ENCODE results near the gene CSMD2. TPM values are rescaled to one million over a fixed set of nuclear protein-coding genes. Genes with fewer than 3 reads are reported as not detected.

The CSMD2 gene
- total RNA-seq, 1 experiment from 2014 or later, result 1.5 TPM

DNA sequence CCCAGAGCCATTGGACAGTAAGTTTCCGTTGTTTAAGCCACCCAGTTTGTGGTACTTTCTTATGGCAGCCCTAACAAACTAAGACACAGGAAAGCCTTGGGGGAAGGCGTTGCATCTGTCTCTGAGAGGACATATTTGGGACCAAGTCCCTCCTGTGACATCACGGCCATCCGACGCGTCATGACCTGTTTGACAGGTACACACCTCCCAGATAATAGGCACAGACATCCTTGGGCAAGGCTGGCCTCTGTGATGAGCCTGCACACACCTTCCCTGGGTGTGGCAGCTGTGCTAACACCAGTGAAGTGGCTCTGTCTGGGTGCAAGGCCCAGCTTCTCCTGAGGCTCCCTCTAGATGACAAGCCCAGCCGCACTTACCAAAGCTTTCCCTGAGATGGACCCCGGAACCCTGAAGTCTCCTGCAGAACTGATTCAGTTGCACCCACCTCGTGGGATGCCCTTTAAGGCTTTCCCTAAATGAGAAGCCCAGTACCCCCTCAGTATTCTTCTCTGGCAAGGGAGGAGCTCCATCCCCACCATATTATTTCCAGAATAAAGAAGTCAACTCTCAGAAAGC is 556.1 kb downstream of the CSMD2 start:
- no peak for DNase-seq (ENCODE audit: low spot score)

DNA sequence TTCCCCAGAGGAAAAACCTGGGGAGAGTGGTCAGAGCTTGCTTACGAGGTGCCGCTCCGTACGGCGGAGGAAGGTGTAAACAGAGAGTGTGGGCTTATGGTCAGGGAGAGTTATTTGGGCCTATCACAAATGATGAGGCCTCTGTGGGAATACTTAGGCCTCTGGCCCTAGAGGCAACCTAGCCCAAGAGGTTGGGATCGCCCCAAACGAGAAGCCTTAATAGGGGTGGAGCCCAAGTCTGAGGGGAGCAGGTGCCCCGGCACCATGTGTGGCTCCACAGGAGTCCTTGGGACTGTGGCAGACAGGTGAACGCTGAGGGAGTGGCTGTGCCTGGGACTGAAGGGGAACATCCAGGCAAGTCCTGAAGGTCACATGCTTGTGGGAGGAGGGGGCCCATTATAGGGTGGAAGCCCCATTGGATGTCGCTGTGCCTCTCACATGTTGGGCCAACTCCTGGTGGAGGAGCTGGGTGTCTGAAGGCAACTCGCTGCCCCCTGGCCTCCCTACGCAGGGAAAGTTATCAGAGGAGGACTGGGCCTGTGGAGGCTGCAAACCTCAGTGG is 557.5 kb downstream of the CSMD2 start:
- no peak for DNase-seq (ENCODE audit: low spot score)

DNA sequence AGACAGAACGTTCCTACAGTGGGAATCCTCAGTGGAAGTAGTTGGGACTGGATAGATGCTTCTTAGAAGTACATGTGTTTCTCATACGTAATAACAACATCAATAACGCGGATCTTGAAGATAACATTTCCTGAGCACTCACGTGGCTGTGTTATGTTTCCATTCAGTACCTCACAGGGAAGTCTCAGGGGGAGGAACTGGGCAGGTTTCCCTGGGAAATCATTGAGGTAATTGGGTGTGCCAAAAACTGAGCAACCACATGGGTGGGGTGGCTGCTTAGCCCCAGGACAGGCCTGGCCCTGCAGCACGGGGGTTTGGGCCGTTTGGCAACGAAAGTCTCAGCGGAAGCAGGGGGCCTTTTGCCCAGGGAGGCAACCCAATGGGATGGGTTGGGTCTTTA is 558.8 kb downstream of the CSMD2 start:
- no peak for DNase-seq (ENCODE audit: low spot score)

DNA sequence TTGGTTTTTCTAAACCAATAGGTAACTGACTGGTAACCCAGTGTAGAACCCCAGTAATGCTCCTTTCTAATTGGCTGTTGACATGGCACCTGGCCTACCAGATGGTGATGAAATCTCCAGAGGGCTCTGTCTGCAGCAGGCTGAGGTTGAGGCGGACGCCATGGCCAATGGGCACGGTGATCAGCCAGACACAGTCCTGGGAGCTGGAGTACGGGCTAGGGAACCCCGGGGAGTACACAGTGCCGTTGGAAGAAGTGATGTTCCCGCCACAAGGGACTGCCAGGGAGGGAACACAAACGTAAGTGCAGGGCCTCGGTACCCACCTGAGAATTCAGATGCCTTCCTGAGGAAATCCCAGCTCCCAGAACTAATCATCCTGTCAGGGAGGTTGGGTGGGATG is 562.8 kb downstream of the CSMD2 start:
- DNase-seq (ENCODE audit: low spot score), result no peak

DNA sequence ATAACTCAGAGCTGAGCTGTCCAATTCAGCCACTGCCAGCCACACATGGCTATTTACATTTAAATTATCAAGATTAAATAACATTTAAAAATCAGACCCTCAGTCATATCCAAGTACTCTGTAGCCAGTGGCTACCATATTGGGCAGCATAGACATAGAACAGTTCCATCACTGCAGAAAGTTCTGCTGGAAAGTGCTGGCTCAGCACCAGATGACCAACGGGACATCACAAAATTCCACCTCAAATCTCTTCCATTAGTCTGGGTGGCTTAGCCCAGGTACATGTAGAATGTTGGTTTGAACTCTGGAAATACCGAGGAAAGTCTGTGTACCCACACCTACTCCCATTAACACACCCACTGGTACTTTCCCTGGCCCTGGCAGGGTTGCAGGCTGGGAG is 563.3 kb downstream of the CSMD2 start:
- no peak for DNase-seq (ENCODE audit: low spot score)

DNA sequence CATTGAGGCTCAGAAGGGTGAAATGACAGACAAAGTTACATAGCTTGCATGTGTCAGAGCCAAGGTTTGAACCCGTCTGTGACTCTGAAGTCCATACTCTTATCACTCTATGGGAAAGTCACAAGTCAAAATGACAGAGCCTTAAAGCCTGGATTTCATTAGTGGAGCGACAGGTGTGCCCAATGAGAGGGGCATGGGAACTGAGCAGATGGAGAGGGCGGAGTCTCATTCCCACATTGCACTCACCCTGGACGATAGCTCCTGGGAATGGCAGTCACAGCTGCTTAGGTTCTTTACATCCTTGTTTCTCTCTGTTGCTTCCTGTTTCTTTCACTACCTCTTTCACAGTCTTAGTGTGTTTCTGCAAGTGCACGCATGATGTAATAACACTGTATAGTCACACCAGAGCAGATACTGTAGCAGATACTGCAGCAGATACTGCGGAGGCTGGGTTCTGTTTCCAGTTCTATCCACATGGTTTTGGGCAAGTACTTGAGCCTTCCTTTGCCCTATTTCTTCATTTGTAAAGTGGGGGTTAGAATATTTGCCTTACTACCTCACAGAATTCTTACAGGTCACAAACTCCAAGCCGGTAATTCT is 565.4 kb downstream of the CSMD2 start:
- no peak for DNase-seq (ENCODE audit: low spot score)

DNA sequence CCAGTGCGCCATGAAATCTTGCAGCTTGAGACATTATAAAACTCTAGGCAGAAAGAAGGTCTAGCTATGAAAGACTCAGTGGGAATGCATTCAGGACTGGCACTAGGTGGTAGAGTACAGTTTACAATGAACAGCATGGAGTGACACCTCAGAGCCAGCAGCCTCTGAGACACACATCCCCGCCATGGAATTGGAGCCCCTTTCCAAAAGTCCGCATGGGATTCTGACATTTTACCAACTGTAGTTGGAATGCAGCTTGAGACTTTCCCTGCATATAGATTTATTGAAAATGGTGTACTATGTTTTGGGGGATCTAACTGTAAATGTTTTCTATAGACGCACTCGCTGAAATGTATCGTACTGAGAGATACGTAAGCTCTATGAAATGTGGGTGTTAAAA is 576.3 kb downstream of the CSMD2 start:
- DNase-seq (ENCODE audit: low spot score), result no peak

DNA sequence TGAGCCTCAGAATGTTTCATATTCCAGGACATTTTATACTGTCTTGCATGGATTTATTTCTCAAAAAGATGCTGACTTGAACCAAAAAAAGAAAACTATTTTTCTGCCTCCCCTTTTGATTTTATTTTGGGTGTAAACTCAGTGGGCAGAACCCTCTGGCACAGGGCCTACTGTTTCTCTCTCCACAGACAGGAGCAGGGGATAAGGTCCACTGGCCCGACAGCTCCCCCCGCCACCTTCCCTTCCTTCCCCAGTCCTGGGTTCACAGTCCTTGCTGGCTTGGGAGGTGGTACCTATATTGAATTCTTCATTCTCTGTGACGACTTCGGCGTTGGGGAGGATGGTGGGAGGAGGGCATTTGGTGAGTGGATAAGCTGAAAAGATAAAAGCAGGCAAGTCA is 578.2 kb downstream of the CSMD2 start:
- DNase-seq (ENCODE audit: low spot score), result no peak

DNA sequence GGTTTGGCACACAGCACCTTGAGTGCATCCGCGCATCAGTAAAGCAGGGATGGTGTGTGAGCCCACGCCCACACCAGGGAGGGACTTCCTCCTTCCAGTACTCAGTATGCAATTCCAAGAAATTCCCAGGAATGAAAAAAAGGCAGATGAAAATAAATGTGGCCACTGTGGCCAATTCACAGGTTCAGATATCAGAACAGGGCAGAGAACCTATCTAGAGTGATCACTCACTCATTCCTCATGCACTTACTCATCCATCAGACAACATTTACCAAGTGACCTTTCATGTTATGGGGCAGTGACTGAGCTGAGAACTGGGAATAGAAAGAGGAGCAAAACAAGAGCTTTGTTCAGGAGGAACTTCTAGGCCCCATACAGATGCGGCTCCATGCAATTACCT is 578.9 kb downstream of the CSMD2 start:
- peak; percentile 34 for DNase-seq (ENCODE audit: low spot score)

DNA sequence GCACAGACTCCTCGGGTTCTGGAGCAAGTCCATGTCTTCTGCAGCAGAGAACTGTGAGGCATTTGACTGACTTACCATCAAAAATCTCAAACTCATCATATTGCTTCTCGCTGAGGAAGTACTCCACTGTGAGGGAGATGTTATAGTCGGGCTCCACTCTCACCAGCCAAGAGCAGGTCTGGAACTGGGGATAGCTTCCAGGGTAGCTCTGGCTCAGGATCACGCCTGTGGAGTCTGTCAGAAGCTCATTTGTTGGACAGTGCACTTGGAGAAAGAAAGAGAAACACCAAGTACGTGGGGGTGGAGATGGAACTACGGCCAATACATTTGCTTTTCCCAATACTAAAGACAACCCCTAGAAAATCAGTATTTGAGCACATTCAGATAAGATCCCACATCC is 581.5 kb downstream of the CSMD2 start:
- DNase-seq (ENCODE audit: low spot score), result no peak

DNA sequence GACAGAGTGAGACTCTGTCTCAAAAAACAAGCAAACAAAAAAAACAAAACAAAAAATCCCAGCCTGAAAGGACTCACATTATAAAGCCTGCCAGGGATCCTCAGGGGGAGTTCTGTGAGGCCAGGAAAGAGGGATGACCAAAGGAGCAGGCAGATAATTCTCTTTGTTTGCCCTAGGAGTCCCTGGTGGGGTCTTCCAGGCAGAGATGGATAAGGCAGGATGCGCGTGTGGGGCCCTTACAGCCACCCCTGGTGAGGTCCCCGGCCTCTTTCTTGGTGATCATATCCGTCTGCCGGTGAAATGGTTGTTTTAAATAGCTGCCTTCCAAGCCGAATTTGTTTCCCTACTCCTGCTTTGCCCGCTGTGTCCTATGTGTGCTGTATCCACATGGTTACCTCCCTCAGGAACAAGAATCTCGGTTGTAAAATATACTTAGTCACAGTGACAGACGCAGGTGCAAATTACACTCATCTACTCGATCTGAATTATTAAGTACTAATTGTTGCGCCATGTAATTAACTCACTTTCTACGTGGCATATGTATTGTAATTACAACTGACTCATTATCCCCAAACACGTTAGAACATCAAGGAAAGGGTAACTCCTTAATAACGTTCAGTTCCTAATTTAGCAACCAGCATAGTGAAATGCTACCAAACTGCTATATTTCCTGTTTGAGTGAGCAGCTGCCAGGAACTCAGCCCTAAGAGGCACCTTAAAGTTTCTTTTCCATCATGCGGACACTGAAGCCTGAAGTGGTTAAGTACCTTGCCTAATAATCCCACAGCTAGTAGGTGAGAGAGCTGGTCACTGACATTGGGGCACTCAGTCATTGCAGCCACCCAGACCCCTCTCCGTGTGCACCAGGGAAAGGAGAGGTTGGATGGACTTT is 586.2 kb downstream of the CSMD2 start:
- DNase-seq (ENCODE audit: low spot score), result no peak

DNA sequence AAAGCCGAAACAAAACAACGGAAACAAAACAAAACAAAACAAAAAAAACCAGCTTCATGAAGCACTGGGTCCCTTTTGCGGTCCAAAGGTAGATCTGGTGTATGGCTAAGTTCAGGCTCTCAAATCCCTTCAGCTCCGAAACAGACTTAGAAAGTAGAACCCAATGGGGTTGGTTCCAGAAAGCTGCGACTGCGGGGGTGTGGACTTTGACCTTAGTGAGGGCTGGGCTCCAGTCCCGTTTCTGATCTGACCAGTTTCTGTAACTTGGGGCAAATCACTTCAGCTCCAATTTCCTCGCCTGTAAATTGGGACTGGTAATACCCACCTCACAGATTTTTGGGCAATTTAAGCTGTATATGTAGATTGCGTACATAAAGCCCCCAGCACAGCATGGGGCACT is 587.4 kb downstream of the CSMD2 start:
- no peak for DNase-seq (ENCODE audit: low spot score)

DNA sequence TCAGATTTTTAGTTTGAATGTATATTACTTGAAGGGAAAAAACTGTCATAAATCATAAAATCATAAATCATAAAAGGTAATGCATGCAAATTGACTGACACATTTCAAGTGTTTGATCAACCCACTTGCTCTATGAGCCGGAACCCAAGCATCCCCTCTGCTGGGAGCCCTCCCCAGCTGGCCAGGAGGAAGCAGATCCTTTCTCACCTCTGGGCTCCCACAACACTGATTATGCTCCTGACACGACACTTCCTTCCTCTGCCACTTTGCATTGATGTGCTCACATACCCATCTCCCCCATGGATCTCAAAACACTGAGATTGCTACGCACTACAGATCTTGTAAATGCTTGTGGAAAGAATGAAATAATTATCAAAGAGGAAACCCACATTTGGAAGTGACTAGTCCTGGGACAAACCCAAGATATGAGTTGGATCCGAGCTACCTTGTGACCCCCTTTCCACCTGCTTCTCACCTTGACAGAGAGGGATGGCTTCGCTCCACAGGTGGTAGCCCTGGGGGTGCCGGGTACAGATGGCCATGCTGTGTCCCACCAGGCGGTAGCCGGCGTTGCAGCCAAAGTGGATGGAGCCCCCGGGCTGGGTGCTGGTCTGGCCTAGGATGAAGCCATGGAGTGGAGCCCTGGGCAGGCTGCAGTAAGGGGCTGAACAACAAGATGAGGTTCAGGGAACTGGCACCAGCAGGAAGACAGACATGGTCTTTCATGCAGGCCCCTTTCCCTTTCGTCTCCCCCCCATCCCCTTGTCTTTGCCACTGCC is 588.0 kb downstream of the CSMD2 start:
- no peak for DNase-seq (ENCODE audit: low spot score)

DNA sequence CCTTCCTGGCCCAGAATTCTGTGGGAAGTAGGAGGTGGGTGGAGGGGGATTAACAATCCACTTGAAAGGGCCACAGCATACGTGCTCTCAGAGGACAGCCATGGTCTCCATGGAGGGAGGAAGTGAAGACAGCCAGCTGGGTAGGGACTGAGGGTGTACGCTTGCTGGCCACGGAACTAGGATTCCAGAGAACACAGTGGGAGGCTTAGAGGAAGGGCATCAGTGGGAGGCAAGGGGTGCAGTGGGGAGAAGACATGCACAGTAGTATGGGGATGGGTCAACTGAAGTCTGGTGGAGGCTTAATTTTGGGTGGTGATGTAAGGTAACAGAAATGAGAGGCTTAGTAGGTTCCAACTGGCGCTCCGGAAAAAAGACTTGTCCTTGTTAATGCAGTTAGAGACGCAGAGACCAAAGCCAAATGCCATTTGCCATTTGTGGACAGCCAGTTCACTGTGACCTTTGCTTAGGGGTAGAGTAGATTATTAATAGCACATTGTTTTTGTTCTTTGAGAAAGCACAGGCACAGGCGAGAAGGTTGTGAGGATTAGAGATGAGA is 589.6 kb downstream of the CSMD2 start:
- no peak for DNase-seq (ENCODE audit: low spot score)

DNA sequence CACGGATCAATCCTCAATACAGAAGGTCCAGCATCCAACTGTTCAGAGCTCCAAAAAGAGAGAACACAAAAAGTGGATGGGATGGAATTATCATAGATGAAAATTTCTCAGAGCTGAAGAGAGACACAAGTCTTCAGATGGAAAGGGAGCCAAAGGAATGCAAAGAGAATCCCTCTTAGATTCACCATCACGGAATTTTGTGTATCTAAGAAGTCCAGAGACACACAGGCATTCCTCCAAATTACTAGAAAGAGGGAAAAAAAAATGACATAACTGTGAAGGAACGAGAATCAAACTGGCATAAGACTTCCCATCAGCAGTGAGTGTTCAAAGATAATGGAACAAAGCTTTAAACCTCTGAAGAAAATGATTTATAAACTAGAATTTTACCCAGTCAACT is 591.4 kb downstream of the CSMD2 start:
- no peak for DNase-seq (ENCODE audit: low spot score)

DNA sequence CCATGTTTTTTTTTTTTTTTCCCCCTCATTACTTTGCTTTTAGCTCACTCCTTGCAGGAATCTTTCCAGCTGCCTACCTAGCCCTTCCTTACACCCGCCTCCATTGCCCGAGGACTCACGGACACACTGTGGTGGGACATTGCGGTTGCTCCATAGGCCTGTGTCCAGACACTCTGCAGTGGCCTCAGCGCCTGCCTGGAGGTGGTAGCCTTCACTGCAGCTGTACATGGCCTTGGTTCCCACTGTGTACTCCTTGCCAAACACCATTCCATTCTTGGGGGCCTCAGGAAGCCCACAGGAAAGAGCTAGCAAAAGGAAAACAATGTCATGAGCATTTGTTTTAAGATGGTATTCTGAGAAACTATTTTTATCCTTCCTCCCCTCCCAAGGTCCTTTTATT is 592.6 kb downstream of the CSMD2 start:
- DNase-seq (ENCODE audit: low spot score), result no peak

DNA sequence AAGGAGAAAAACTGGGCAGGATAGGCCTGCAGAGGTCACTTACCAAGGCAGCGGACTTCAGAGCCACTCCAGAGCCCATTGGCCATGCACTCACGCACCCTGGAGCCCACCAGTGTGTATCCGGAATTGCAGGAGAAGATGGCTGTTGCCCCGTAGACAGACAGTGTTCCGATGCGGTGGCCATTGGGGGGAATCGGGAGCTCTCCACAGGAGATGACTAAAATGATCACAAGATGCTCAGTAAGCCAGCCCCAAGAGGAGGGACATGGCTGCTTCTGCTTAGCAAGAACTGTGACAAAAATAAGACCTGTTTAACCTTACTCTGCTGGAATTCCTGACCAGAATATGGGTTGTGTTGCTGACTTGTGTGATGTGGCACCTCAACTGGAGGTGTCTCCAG is 595.7 kb downstream of the CSMD2 start:
- no peak for DNase-seq (ENCODE audit: low spot score)

DNA sequence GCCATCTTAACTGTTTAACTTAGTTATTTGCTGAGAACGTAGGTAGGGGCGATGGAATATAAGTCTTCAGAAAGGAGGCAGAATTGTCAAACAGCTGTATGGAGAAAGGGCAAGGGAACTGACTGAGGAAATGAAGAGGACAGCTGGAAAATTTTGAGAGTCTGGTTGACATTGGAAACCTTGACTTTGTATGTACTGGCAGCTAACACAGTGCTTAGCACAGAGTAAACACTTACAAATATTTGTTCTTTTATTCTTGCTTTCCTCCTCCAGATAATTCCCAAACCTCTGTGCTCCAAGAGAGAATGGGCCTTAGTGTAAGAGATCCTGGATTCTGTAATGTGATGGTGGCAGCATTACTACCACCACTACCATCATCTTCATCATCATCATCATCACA is 601.3 kb downstream of the CSMD2 start:
- no peak for DNase-seq (ENCODE audit: low spot score)

DNA sequence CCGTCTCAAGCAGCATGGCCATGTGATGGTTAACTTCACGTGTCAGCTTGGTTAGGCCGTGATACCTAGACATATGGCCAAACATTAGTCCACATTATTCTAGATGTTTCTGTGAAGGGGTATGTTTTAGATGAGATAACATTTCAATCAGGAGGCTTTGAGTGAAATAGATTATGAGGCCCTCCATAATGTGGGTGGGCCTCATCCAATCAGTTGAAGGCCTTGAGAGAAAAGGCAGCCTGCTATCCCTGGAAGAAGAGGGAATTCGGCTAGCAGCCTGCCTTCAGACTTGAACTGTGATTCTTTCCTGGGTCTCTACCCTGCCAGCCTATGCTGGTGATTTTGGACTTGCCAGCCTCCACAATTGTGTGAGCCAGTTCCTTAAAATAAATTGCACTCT is 602.5 kb downstream of the CSMD2 start:
- no peak for DNase-seq (ENCODE audit: low spot score)

DNA sequence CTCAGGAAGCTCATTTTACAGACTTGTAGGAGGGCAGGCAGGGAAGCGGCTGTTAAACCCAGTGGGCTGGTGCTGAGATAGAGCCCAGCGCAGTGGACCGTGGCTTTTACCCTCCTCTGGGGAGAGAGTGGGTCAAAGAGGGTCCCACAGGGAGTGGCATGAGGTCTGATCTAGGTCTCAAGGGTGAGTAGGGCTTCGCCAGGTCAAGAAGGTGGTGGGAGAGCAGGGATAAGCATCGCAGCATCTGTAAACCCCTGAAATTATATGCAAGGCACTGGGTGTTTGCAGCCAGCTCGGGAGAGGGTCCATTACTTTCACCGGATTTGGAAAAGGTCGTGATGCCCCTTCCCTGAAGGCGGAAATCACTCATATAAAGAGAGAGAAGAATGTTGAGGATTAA is 603.5 kb downstream of the CSMD2 start:
- no peak for DNase-seq (ENCODE audit: low spot score)

DNA sequence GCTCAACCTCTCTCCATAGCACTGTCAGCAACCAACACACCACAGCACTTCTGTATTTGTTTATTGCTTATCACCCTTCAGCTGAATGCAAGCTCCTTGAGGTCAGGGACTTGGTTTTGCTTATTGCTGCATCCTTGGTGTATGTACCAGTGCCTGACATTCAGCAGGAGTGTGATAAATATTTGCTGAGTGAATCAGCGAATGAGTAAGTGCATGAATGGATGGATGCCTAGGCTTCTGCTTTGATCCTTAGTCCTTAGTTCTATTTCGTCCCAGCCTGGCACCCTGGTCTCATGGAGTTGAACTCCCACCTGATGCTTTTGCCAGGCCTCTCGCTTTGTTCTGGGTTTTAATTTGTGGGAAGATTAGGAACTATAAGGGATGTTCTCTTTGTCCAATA is 604.4 kb downstream of the CSMD2 start:
- DNase-seq (ENCODE audit: low spot score), result no peak

DNA sequence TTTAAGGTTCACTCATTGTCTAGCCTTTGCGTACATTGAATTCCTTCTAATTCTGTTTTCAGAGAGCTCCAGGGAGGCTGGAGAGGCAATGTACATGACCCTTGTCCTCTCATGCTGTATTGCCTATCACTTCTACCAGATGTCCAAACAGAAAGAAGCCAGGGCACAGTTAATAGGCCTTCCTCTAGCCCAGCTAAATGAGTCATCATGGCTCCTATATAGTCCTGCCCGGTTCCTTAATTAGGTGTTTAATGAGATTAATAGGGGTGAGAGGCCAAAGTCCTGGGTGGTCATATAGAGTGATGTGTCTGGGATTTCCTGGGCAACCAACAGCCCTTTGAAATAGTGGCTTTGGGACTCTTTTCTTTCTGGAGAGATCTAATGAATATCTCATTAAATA is 616.3 kb downstream of the CSMD2 start:
- DNase-seq (ENCODE audit: low spot score), result no peak
